DMS 273 (cell line): Measurements from ENCODE around the gene GPR146.

ENCODE experiments used
- DNase-seq: peaks from one replicate; lab custom pipeline; 2025; ENCODE audit not compliant: unreplicated experiment; lab: John Stamatoyannopoulos, UW

The GPR146 gene

GRCh38 chr7:1041551-1042491, 2.5 kb upstream of the GPR146 start:
- no peak for DNase-seq

DNA sequence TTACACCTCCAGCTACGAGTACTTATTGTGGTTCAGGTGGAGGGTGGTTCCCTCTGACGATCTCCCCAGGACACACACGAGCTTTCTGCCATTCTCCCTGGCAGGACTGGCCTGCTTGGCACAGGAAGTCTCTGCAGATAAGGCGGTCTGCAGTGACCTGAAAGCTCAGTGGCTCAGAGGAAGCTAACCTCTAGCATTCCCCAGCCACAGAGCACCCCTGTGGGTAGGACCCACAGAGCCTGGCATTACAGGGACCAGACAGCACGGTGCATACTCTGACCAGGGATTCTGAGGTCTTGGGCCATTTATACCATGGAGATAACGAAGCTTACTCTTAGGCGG, 1.9 kb upstream of the GPR146 start:
- no peak for DNase-seq

- DNase-seq = peak; percentile 65
Measured at GRCh38 chr7:1043552-1044188, 676 bp upstream of the GPR146 start.

- DNase-seq = no peak
Measured at GRCh38 chr7:1045069-1046063, 1.0 kb downstream of the GPR146 start.

DNA sequence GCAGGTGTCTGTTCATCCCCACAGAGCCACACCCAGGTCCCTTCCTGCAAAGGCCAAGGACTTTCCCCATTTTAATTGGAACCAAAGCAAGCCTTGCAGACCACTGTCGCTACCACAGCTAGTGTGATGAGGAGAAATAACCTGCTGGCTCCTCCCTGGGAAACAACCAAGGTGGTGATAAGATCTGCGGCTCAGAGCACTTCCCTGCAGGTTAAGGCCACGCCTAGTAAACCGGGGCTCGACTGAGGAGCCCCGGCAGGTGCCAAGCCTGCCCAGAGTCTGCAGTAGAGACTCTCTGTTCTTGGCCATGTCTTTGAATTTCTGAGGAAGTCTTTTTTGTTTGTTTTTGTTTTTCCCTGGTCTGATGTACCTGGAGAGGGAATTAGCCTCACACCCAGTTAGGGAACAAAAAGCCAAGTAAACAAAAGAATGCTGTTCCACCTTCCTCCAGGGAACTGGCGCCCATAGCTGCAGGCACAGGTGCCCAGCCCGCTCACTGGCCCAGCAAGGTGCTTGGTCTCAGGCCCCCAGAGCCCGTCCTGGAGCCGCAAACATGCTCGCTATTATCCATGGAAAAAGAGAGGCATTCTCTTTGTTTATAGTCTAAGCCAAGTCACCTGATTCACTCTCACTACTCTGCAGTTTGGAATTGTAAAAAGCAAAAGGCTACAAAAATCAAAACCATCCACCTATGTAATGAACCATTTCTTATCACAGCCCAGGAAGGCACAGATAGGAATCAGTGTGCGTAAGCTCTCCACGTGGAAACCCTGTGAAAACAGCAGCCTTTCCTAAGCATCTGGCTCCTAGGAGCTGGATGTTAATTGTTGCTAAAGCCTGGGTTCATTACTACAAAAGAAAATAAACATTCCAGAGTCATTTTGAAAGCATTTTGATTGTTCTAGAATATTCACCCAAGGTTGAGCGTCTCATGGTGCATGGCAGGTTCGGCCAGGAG, 2.7 kb downstream of the GPR146 start:
- DNase-seq = no peak

- DNase-seq = no peak
Measured at GRCh38 chr7:1049006-1049741, 4.8 kb downstream of the GPR146 start.

DNA sequence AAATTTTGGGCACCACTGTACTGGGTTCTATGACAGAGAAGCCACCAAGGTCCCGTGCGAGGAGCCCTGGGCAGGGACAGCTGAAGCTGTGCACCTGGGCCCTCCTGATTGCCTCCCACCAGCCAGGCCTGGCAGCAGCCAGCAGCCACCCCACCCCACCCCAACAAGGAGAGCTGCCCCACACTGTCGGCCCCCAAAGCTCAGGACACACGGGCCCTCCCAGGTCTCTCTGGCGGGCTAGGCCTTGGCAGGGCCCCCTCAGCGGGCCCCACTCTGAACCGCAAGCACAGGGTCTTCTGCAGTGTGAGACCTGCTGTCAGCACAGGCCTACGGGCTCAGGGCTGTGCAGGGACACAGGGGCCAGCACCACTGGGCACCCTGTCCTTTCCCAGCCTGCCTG, 5.5 kb downstream of the GPR146 start:
- no peak for DNase-seq

GRCh38 chr7:1050254-1050906, 6.0 kb downstream of the GPR146 start:
- no peak for DNase-seq

DNA sequence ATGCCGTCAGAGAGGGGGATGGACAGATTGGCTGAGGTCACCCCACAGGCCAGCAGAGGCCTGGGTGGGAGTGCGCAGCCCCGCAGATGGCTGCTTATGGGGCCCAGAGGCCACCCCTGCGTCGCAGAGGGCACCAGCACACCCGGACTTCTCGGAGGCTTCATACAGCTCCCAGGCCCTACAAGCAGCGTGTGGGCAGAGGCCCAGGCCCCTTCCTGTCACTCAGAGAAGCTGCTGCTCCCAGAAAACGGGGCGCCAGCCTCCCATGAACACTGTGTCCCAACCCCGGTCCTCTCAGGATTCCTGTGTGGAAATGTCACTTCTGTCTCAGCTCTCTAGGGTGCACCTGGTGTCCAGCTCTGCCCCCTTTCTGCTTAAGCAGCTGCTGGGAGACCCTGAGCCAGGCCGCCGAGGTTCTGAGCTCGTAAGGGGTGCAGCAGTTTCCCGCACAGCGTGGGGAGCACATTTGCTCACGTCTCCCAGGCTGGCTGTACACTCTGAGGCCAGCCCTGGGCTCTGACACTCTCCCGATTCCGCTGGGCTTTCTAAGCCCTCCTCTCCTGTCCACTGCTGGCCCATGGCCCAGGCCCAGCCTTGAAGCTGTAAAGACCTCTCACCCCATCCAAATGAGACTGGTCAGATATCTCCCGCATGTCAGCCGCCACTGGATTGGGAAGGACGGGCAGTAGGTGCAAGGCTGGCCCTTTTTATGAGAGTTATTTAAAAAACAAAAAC, 6.8 kb downstream of the GPR146 start:
- DNase-seq = no peak

GRCh38 chr7:1052031-1052818, 7.9 kb downstream of the GPR146 start:
- no peak for DNase-seq

- DNase-seq = no peak
Measured at GRCh38 chr7:1053002-1053411, 8.7 kb downstream of the GPR146 start.

DNA sequence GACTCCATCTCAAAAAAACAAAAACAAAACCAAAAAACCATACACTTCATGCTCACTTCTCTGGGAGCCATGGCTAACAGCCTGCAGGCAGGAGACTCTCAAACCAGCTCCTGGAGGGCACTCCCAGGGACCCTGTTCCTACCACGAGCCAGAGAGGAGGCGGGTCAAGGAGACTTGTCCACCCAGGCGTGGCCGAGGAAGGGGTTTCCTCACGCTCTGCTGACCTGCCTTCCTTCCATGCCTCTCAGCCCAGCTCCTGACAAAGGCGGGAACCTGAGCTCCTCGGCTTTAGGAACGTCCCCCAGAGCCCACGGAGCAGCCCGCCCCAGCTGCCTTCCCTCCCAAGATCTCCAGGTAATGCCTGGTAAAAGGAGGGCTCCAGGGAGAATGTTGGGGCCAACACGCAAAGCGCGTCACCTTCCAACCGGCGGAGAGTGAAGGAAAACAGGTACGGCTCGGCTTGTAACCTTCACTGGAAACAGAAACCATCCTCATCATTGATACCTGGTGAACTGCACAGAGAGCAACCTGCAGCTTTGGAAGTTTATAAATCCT, 9.5 kb downstream of the GPR146 start:
- DNase-seq = no peak

- DNase-seq = no peak
Measured at GRCh38 chr7:1054438-1054837, 10.1 kb downstream of the GPR146 start.

DNA sequence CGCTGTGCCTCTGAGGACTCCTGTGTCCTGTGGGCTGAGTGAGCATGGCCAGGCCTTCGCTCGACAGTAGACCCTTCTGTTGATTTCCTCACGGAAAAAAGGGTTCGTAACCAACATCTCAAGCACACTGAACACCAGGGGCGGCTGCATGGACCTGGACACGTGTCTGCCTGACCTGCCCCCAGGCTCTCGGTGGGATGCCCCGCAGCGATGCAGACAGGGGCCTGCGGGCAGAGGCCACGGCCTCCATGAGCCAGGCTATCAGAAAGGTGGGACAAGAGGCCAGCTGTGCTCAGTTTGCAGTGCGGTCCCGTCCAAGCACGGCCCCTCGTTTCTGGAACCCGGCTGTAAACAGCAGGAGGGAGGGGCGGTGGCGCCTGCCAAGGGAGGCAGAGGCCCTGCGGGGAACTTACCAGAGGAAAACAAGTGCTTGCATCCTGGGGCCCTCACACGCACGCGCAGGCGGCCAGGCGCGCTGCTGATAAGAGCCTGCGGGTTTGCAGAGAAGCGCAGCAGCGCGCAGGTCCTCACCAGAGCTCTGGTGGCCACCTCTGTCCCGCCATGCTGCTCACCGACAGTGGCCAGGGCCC, 10.6 kb downstream of the GPR146 start:
- peak; percentile 81 for DNase-seq

- no peak for DNase-seq
Measured at GRCh38 chr7:1055491-1055955, 11.2 kb downstream of the GPR146 start.

- peak; percentile 49 for DNase-seq
Measured at GRCh38 chr7:1055956-1056784, 11.8 kb downstream of the GPR146 start.
